Measurements from ENCODE around the gene ZBTB22. TPM values are rescaled to one million over a fixed set of nuclear protein-coding genes. Genes with fewer than 3 reads are reported as not detected.

ZBTB22 gene
- total RNA-seq, 1 donor from 2014 or later, result 33.2 TPM

DNA sequence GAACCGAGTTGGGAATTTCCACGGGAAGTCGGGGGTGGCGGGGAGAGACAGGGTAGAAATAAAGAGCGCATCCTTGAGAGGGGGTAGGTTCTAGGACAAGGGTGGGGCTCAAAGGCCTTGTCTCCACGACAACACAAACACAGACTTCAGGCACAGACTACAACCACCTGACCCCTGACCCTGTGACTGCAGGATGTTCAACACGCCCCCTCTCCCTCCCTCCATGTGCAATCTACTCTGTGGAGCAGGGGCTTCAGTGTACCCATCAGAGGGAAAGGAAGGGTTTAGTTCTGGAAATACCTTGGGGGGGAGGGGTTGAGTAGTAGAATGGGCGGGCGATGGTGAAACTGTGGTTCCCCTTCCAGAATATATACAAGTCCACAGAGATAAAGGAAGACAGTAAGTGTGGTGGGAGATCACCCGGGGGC lies 3.0 kb downstream of the ZBTB22 start:
- peak overlapping the region; percentile 98 for H3K27ac Mint-ChIP-seq

DNA sequence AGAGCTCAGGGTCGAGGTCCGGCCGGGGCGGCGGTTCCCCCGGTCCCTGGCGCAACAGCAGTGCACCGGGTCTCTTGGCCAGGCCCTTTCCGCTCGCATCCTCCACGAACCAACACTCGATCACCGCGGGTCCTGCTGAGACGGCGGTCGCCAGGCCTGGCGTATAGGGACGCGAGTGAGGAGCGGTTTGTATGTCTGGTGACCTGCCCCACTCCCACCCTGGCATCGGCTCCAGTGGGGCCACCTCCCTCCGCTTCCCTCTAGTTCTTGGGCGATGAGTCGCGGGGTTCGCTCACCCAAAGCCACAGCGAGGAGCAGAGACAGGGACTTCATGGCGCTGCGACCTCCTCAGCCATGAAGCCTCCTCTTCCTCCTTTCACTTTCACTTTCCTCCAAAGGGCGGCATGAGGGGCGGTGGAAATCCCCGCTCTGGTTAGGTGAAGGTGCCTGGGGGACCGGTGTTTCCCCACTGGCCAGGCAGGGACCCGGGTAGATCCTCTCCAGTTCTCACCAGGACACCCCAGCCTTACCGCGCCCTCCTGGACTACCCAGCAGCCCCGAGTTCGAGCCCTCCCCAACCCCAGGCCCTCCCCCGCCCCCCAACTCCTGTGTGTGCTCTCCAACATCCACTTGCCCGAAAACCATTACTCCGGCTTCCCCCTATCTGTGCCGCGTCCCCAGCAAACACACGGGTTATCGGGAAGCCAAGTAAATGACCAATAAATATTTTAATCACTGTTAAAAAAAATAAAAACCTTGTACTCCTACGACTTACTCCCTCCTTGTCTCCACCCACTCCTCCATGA lies 3.6 kb downstream of the ZBTB22 start, which contains the start of gene TAPBP:
Gene TAPBP, minus strand, starts transcription at position 370 of the 806 bp plus-strand sequence. Its CDS starts 37 bp downstream, at position 333.
- DNase-seq (ENCODE audit: low spot score in 2 of 2, unreplicated experiment in 2 of 2), result peak in 1 of 2 experiments; percentile 73
- peaks cover 51% of the 10 kb centered on the region for H3K4me1 Mint-ChIP-seq
- TF ChIP-seq, protein P1, sequence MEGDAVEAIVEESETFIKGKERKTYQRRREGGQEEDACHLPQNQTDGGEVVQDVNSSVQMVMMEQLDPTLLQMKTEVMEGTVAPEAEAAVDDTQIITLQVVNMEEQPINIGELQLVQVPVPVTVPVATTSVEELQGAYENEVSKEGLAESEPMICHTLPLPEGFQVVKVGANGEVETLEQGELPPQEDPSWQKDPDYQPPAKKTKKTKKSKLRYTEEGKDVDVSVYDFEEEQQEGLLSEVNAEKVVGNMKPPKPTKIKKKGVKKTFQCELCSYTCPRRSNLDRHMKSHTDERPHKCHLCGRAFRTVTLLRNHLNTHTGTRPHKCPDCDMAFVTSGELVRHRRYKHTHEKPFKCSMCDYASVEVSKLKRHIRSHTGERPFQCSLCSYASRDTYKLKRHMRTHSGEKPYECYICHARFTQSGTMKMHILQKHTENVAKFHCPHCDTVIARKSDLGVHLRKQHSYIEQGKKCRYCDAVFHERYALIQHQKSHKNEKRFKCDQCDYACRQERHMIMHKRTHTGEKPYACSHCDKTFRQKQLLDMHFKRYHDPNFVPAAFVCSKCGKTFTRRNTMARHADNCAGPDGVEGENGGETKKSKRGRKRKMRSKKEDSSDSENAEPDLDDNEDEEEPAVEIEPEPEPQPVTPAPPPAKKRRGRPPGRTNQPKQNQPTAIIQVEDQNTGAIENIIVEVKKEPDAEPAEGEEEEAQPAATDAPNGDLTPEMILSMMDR (IDR thresholded peaks at IDR 0.05; ENCODE audit: unreplicated experiment), result no peak
- H3K9me3 Mint-ChIP-seq, result no peaks in the 10 kb centered on the region
- peaks cover 6% of the 10 kb centered on the region for H3K36me3 Mint-ChIP-seq
- H3K27me3 Mint-ChIP-seq (ENCODE audit: low read depth), result no peaks in the 10 kb centered on the region
- peak within 1 kb of the TSS; percentile 98 for H3K27ac Mint-ChIP-seq
- H3K4me3 Mint-ChIP-seq, result peak within 1 kb of the TSS; percentile 94

More for the DNA sequence above, 3.0 kb downstream of the ZBTB22 start:
- DNase-seq (ENCODE audit: low spot score in 2 of 2, unreplicated experiment in 2 of 2), result peak in 1 of 2 experiments; percentile 42
- Mint-ChIP-seq H3K9me3 (no peaks in the 10 kb centered on the region), H3K36me3 (peaks cover 10% of the 10 kb centered on the region), H3K4me3 (peak overlapping the region; percentile 94), H3K4me1 (peaks cover 55% of the 10 kb centered on the region), H3K27me3 (ENCODE audit: low read depth) (no peaks in the 10 kb centered on the region)
- TF ChIP-seq, protein P1 (IDR thresholded peaks at IDR 0.05; ENCODE audit: unreplicated experiment), result no peak

DNA sequence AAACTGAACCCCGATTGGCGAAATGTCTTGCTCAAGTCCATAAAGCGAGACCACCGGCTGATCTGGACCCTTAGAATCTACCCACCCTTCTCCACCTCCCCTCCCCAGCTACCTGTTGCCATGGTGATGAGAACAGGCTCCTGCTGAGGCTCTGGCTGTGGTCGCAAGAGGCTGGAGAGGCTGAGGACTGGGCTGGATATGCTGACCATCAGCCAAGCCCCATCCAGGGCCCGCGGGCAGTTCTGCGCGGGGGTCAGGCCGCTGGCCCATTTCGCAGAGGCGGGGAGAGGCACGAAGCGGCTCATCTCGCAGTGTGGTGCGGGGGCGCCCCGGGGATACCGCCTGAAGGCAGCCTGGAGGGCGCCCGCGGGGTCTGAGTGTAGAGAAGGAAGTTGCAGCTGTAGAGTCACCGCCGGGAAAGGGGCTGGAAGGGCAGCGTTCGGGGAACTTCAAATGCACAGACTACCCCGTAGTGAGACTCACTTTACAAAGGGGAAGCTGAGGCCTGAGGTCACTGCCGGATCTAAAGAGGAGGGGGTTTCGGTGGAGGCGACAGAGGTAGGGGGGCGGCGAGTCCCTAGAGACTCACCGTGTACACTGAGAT lies 4.3 kb downstream of the ZBTB22 start:
- H3K27ac Mint-ChIP-seq, result peak overlapping the region; percentile 98
- H3K27me3 Mint-ChIP-seq (ENCODE audit: low read depth), result no peaks in the 10 kb centered on the region
- H3K4me3 Mint-ChIP-seq, result peak overlapping the region; percentile 94
- peak in 1 of 2 experiments; percentile 64 for DNase-seq (ENCODE audit: low spot score in 2 of 2, unreplicated experiment in 2 of 2)
- TF ChIP-seq, protein P1 (IDR thresholded peaks at IDR 0.05; ENCODE audit: unreplicated experiment), result no peak
- peaks cover 6% of the 10 kb centered on the region for H3K36me3 Mint-ChIP-seq
- no peaks in the 10 kb centered on the region for H3K9me3 Mint-ChIP-seq
- H3K4me1 Mint-ChIP-seq, result peaks cover 45% of the 10 kb centered on the region

DNA sequence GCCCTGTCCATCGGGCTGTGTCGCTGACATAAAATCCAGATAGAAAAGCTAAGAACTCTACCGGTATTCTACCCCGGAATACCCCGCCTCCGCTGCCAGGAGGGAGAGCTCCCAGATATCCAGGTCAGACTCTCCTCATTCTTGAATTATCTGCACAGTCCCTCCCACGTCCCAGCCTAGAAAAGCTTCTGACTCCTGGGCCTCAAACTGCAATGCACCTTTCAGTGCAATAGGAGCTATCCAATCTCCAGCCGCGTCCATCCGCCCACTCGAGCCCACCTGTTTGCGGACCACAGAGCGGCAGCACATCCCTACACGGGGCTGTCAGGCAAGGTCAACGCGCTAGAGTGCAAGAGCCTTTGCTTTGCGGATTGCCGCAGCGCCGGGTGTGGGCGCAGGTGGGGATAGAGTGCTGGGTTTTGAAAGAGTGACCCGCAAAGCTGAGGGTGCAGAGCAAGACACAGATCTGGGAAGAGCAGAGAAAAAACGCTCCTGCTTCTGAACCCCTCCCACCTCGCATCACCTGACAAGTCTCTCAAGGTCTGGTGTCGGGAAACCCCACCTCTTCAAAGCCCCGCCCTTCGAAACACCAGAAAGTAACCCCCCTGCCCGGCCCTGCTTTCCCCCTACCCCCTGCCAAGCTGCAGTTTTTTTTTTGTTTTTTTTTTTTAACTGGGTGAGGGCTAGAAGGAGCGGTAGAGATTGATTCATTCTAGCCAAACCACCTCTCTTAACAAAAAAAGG lies 5.0 kb downstream of the ZBTB22 start:
- Mint-ChIP-seq H3K27me3 (ENCODE audit: low read depth) (no peaks in the 10 kb centered on the region), H3K9me3 (no peaks in the 10 kb centered on the region), H3K27ac (peak overlapping the region; percentile 98), H3K4me3 (peak overlapping the region; percentile 94), H3K4me1 (peaks cover 40% of the 10 kb centered on the region), H3K36me3 (peaks cover 6% of the 10 kb centered on the region)
- DNase-seq (ENCODE audit: low spot score in 2 of 2, unreplicated experiment in 2 of 2), result peak in 1 of 2 experiments; percentile 58
- TF ChIP-seq, protein P1 (IDR thresholded peaks at IDR 0.05; ENCODE audit: unreplicated experiment), result no peak

DNA sequence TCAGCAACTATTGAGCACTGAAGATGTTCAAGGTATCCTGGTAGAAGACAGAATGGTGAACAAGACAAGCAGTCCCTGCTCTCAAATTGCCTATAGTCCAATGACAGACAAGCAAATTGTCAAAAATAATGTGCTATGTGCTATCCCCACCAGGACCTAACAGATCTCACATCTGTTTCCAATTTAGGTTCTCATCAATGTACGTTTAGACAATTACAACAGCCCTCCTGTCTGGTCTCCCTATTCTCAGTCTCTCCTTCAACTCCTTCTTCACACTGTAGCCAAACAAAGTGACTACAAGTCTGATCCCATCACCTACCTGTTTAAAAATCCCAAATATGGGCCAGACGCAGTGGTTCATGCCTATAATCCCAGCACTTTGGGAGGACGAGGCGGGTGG lies 11.2 kb downstream of the ZBTB22 start:
- no peak for DNase-seq (ENCODE audit: low spot score in 2 of 2, unreplicated experiment in 2 of 2)
- H3K27ac Mint-ChIP-seq, result no peak overlapping the region
- peaks cover 14% of the 10 kb centered on the region for H3K36me3 Mint-ChIP-seq
- no peak overlapping the region for H3K4me3 Mint-ChIP-seq
- no peaks in the 10 kb centered on the region for H3K9me3 Mint-ChIP-seq
- TF ChIP-seq, protein P1 (IDR thresholded peaks at IDR 0.05; ENCODE audit: unreplicated experiment), result no peak
- H3K27me3 Mint-ChIP-seq (ENCODE audit: low read depth), result no peaks in the 10 kb centered on the region
- no peaks in the 10 kb centered on the region for H3K4me1 Mint-ChIP-seq
